Activated naive CD4-positive, alpha-beta T cell treated with anti-CD3 and anti-CD28 coated beads for 36 hours (primary cell): ENCODE data around the gene SFMBT2. TPM values are rescaled to one million over a fixed set of nuclear protein-coding genes. Genes with fewer than 3 reads are reported as not detected.

Source experiments
- CTCF ChIA-PET: fragments of 350-600 bp; sonication (Branson Sonifier 250); formaldehyde crosslinking; loops from one replicate; lab custom pipeline; 2021; ENCODE audit warnings: antibody characterized with exemption; lab: Charles Lee
- DNase-seq: peaks from one replicate; pipeline ENCODE4 v3.0.0-alpha.2; 2020
- H3K27ac Mint-ChIP-seq: one replicate; pipeline ENCODE4 v1.8.0; 2021; ENCODE audit warnings: mild to moderate bottlenecking, mixed read lengths
- H3K27me3 Mint-ChIP-seq: one replicate; pipeline ENCODE4 v1.8.0; 2021; ENCODE audit warnings: low read depth, mixed read lengths
- H3K36me3 Mint-ChIP-seq: one replicate; pipeline ENCODE4 v1.8.0; 2021; ENCODE audit warnings: low read depth, mixed read lengths
- H3K4me1 Mint-ChIP-seq: one replicate; pipeline ENCODE4 v1.8.0; 2021; ENCODE audit warnings: low read depth, mixed read lengths
- H3K4me3 Mint-ChIP-seq: one replicate; pipeline ENCODE4 v1.8.0; 2021; ENCODE audit warnings: mild to moderate bottlenecking, moderate library complexity, mixed read lengths
- H3K9me3 Mint-ChIP-seq: one replicate; pipeline ENCODE4 v1.8.0; 2021; ENCODE audit warnings: mixed read lengths
- intact Hi-C: fragments of 100-400 bp; cut with micrococcal nuclease; formaldehyde crosslinking; loops from one replicate; pipeline ENCODE4 v1.15.1; 2023
- total RNA-seq, 2 experiments: library from RNA; stranded (reverse); gene quantifications; one replicate each; pipeline ENCODE4 v1.2.3, GENCODE V29; 2021

The SFMBT2 gene
- total RNA-seq, 2 experiments from 2014 or later, result 20.0 to 21.5 TPM

- no peak for DNase-seq
- intact Hi-C loops, result loop anchor here (10.0 kb wide), 1 partner anchor 1209 kb away; no protein-coding TSS in a partner anchor
- Mint-ChIP-seq H3K4me1 (peaks cover 46% of the 10 kb centered on the region), H3K4me3 (no peak overlapping the region), H3K27ac (no peak overlapping the region), H3K9me3 (no peaks in the 10 kb centered on the region), H3K36me3 (peaks cover 5% of the 10 kb centered on the region), H3K27me3 (no peaks in the 10 kb centered on the region)
- CTCF ChIA-PET, result no interaction called here
Observed at GRCh38 chr10:7263616-7264015, 147.2 kb downstream of the SFMBT2 start.

GRCh38 chr10:7261351-7261750 is 149.5 kb downstream of the SFMBT2 start:
- H3K4me1 Mint-ChIP-seq, result peaks cover 53% of the 10 kb centered on the region
- CTCF ChIA-PET, result interaction anchor here (1.6 kb wide), 1 partner anchor 156 kb away, joined by 6 read pairs; no protein-coding TSS in a partner anchor
- no peak overlapping the region for H3K27ac Mint-ChIP-seq
- no peaks in the 10 kb centered on the region for H3K36me3 Mint-ChIP-seq
- H3K9me3 Mint-ChIP-seq, result no peaks in the 10 kb centered on the region
- H3K4me3 Mint-ChIP-seq, result no peak overlapping the region
- no peak for DNase-seq
- H3K27me3 Mint-ChIP-seq, result no peaks in the 10 kb centered on the region
- intact Hi-C loops, result loop anchor here (10.0 kb wide), 1 partner anchor 1207 kb away; no protein-coding TSS in a partner anchor

GRCh38 chr10:7260912-7261311 is 149.9 kb downstream of the SFMBT2 start:
- peaks cover 57% of the 10 kb centered on the region for H3K4me1 Mint-ChIP-seq
- no peaks in the 10 kb centered on the region for H3K36me3 Mint-ChIP-seq
- no peak overlapping the region for H3K27ac Mint-ChIP-seq
- intact Hi-C loops, result loop anchor here (1.0 to 10.0 kb wide), 2 partner anchors 147 to 1206 kb away; no protein-coding TSS in a partner anchor
- H3K9me3 Mint-ChIP-seq, result no peaks in the 10 kb centered on the region
- CTCF ChIA-PET, result interaction anchor here (1.6 kb wide), 1 partner anchor 157 kb away, joined by 6 read pairs; no protein-coding TSS in a partner anchor
- no peak overlapping the region for H3K4me3 Mint-ChIP-seq
- no peaks in the 10 kb centered on the region for H3K27me3 Mint-ChIP-seq
- DNase-seq, result no peak

GRCh38 chr10:7260412-7260900 is 150.4 kb downstream of the SFMBT2 start:
- Mint-ChIP-seq H3K4me1 (peaks cover 62% of the 10 kb centered on the region), H3K27me3 (no peaks in the 10 kb centered on the region), H3K4me3 (no peak overlapping the region), H3K36me3 (no peaks in the 10 kb centered on the region), H3K9me3 (no peaks in the 10 kb centered on the region), H3K27ac (peak overlapping the region; percentile 21)
- DNase-seq, result peak; percentile 20
- intact Hi-C loops, result loop anchor here (1.0 to 10.0 kb wide), 2 partner anchors 148 to 1206 kb away; no protein-coding TSS in a partner anchor
- CTCF ChIA-PET, result no interaction called here

GRCh38 chr10:7258948-7259523 is 151.8 kb downstream of the SFMBT2 start:
- CTCF ChIA-PET, result interaction anchor here (0.7 to 2.9 kb wide), 6 partner anchors 9 to 158 kb away, joined by 4 to 17 read pairs (median 5); partner anchors contain the start of gene SFMBT2
- intact Hi-C loops, result loop anchor here (1.0 to 10.0 kb wide), 2 partner anchors 55 to 796 kb away; partner anchors contain the start of gene GATA3
- H3K36me3 Mint-ChIP-seq, result peaks cover 9% of the 10 kb centered on the region
- no peaks in the 10 kb centered on the region for H3K9me3 Mint-ChIP-seq
- H3K4me3 Mint-ChIP-seq, result peak overlapping the region; percentile 40
- peaks cover 68% of the 10 kb centered on the region for H3K4me1 Mint-ChIP-seq
- DNase-seq, result peak; percentile 90
- peak overlapping the region; percentile 61 for H3K27ac Mint-ChIP-seq
- no peaks in the 10 kb centered on the region for H3K27me3 Mint-ChIP-seq

- CTCF ChIA-PET, result interaction anchor here (1.2 kb wide), 1 partner anchor 134 kb away, joined by 3 read pairs; no protein-coding TSS in a partner anchor
- H3K9me3 Mint-ChIP-seq, result no peaks in the 10 kb centered on the region
- H3K4me3 Mint-ChIP-seq, result no peak overlapping the region
- peaks cover 70% of the 10 kb centered on the region for H3K4me1 Mint-ChIP-seq
- H3K36me3 Mint-ChIP-seq, result peaks cover 20% of the 10 kb centered on the region
- H3K27ac Mint-ChIP-seq, result peak overlapping the region; percentile 80
- no peaks in the 10 kb centered on the region for H3K27me3 Mint-ChIP-seq
- intact Hi-C loops, result loop anchor here (10.0 kb wide), 1 partner anchor 799 kb away; the partner anchor contains the start of gene GATA3
- no peak for DNase-seq
Observed at GRCh38 chr10:7255517-7255916, 155.3 kb downstream of the SFMBT2 start.

GRCh38 chr10:7251696-7252465 is 159.0 kb downstream of the SFMBT2 start:
- Mint-ChIP-seq H3K4me1 (peaks cover 34% of the 10 kb centered on the region), H3K36me3 (peaks cover 25% of the 10 kb centered on the region), H3K4me3 (no peak overlapping the region), H3K27ac (peak overlapping the region; percentile 28), H3K9me3 (no peaks in the 10 kb centered on the region), H3K27me3 (no peaks in the 10 kb centered on the region)
- CTCF ChIA-PET, result no interaction called here
- intact Hi-C loops, result loop anchor here (10.0 kb wide), 1 partner anchor 803 kb away; the partner anchor contains the start of gene GATA3
- peak; percentile 40 for DNase-seq

- Mint-ChIP-seq H3K27ac (no peak overlapping the region), H3K4me3 (no peak overlapping the region), H3K27me3 (no peaks in the 10 kb centered on the region), H3K4me1 (peaks cover 22% of the 10 kb centered on the region), H3K36me3 (peaks cover 23% of the 10 kb centered on the region), H3K9me3 (no peaks in the 10 kb centered on the region)
- DNase-seq, result no peak
- CTCF ChIA-PET, result no interaction called here
- intact Hi-C loops, result loop anchor here (10.0 kb wide), 1 partner anchor 805 kb away; the partner anchor contains the start of gene GATA3
Observed at GRCh38 chr10:7250236-7250635, 160.6 kb downstream of the SFMBT2 start.

- peaks cover 29% of the 10 kb centered on the region for H3K4me1 Mint-ChIP-seq
- H3K27ac Mint-ChIP-seq, result no peak overlapping the region
- H3K27me3 Mint-ChIP-seq, result no peaks in the 10 kb centered on the region
- intact Hi-C loops, result no loop called here
- DNase-seq, result no peak
- CTCF ChIA-PET, result no interaction called here
- H3K36me3 Mint-ChIP-seq, result peaks cover 23% of the 10 kb centered on the region
- no peak overlapping the region for H3K4me3 Mint-ChIP-seq
- H3K9me3 Mint-ChIP-seq, result no peaks in the 10 kb centered on the region
Observed at GRCh38 chr10:7248585-7249164, 162.2 kb downstream of the SFMBT2 start.

- H3K4me1 Mint-ChIP-seq, result peaks cover 30% of the 10 kb centered on the region
- H3K9me3 Mint-ChIP-seq, result no peaks in the 10 kb centered on the region
- no peak overlapping the region for H3K27ac Mint-ChIP-seq
- H3K4me3 Mint-ChIP-seq, result no peak overlapping the region
- H3K36me3 Mint-ChIP-seq, result peaks cover 21% of the 10 kb centered on the region
- CTCF ChIA-PET, result no interaction called here
- no peaks in the 10 kb centered on the region for H3K27me3 Mint-ChIP-seq
- DNase-seq, result no peak
- intact Hi-C loops, result no loop called here
Observed at GRCh38 chr10:7248148-7248547, 162.7 kb downstream of the SFMBT2 start.

- H3K4me1 Mint-ChIP-seq, result peaks cover 27% of the 10 kb centered on the region
- no peak overlapping the region for H3K4me3 Mint-ChIP-seq
- peaks cover 38% of the 10 kb centered on the region for H3K36me3 Mint-ChIP-seq
Observed at GRCh38 chr10:7245505-7245904, 165.3 kb downstream of the SFMBT2 start.

GRCh38 chr10:7243873-7244272 is 167.0 kb downstream of the SFMBT2 start:
- Mint-ChIP-seq H3K9me3 (no peaks in the 10 kb centered on the region), H3K27ac (no peak overlapping the region), H3K4me1 (peaks cover 42% of the 10 kb centered on the region), H3K36me3 (peaks cover 45% of the 10 kb centered on the region), H3K27me3 (no peaks in the 10 kb centered on the region), H3K4me3 (no peak overlapping the region)
- intact Hi-C loops, result no loop called here
- DNase-seq, result no peak
- CTCF ChIA-PET, result interaction anchor here (1.1 kb wide), 1 partner anchor 167 kb away, joined by 3 read pairs; the partner anchor contains the start of gene SFMBT2

More at GRCh38 chr10:7245505-7245904, 165.3 kb downstream of the SFMBT2 start:
- CTCF ChIA-PET, result interaction anchor here (1.4 kb wide), 1 partner anchor 327 kb away, joined by 3 read pairs; no protein-coding TSS in a partner anchor
- Mint-ChIP-seq H3K27me3 (no peaks in the 10 kb centered on the region), H3K9me3 (no peaks in the 10 kb centered on the region), H3K27ac (no peak overlapping the region)
- DNase-seq, result no peak
- intact Hi-C loops, result no loop called here
